SK-N-SH treated with all-trans-retinoic acid at 6 μM for 48 hours (cell line): ENCODE results near the gene SERPINA1.

ENCODE experiments used
- ARNTL ChIP-seq: fragments of 450-650 bp; formaldehyde crosslinking; IDR thresholded peaks from 2 replicates; pipeline ENCODE4 v1.5.0; 2020; ENCODE audit warnings: low read depth, mild to moderate bottlenecking, moderate library complexity, borderline replicate concordance
- GLIS3 ChIP-seq: fragments of 250-450 bp; sonication (Bioruptor Pico); IDR thresholded peaks from 2 replicates; pipeline ENCODE4 v1.5.0; 2020; ENCODE audit warnings: mild to moderate bottlenecking, moderate library complexity
- PPARA ChIP-seq: fragments of 250-450 bp; sonication (Bioruptor Pico); IDR thresholded peaks from 2 replicates; pipeline ENCODE4 v1.5.0; 2020; ENCODE audit warnings: mild to moderate bottlenecking, borderline replicate concordance
- SNAI2 ChIP-seq: fragments of 250-450 bp; sonication (Bioruptor Pico); IDR thresholded peaks from 2 replicates; pipeline ENCODE4 v1.5.0; 2020; ENCODE audit warnings: mild to moderate bottlenecking, moderate library complexity
- TCF4 ChIP-seq: fragments of 250-450 bp; sonication (Bioruptor Pico); IDR thresholded peaks from 2 replicates; pipeline ENCODE4 v1.8.0; 2021; ENCODE audit warnings: mild to moderate bottlenecking, moderate library complexity, borderline replicate concordance
- ZC3H10 ChIP-seq: fragments of 250-450 bp; sonication (Bioruptor Pico); IDR thresholded peaks from 2 replicates; pipeline ENCODE4 v1.5.1; 2021; ENCODE audit warnings: mild to moderate bottlenecking, moderate library complexity
- ZFP3 ChIP-seq: fragments of 250-450 bp; sonication (Bioruptor Pico); IDR thresholded peaks from 2 replicates; pipeline ENCODE4 v1.5.0; 2020; ENCODE audit warnings: mild to moderate bottlenecking, moderate library complexity
- ZNF565 ChIP-seq: fragments of 450-650 bp; formaldehyde crosslinking; conservative IDR thresholded peaks from 2 replicates; pipeline ENCODE4 v1.5.0; 2020; ENCODE audit warnings: low read depth, mild to moderate bottlenecking, moderate library complexity
- ZNF70 ChIP-seq: fragments of 450-650 bp; formaldehyde crosslinking; IDR thresholded peaks from 2 replicates; pipeline ENCODE4 v1.5.0; 2020; ENCODE audit warnings: mild to moderate bottlenecking, moderate library complexity
- ZNF8 ChIP-seq: fragments of 450-650 bp; formaldehyde crosslinking; IDR thresholded peaks from 2 replicates; pipeline ENCODE4 v1.5.0; 2020; ENCODE audit warnings: mild to moderate bottlenecking, moderate library complexity
- TF ChIP-seq, protein P1 (sequence below): fragments of 250-450 bp; sonication (Bioruptor Pico); IDR thresholded peaks from 2 replicates; pipeline ENCODE4 v1.5.1; 2020; ENCODE audit warnings: low read depth, mild to moderate bottlenecking, moderate library complexity
- TF ChIP-seq, protein P2 (sequence below): fragments of 250-450 bp; sonication (Bioruptor Pico); IDR thresholded peaks from 2 replicates; pipeline ENCODE4 v1.8.0; 2020; ENCODE audit warnings: mild to moderate bottlenecking, moderate library complexity, borderline replicate concordance

DNA sequence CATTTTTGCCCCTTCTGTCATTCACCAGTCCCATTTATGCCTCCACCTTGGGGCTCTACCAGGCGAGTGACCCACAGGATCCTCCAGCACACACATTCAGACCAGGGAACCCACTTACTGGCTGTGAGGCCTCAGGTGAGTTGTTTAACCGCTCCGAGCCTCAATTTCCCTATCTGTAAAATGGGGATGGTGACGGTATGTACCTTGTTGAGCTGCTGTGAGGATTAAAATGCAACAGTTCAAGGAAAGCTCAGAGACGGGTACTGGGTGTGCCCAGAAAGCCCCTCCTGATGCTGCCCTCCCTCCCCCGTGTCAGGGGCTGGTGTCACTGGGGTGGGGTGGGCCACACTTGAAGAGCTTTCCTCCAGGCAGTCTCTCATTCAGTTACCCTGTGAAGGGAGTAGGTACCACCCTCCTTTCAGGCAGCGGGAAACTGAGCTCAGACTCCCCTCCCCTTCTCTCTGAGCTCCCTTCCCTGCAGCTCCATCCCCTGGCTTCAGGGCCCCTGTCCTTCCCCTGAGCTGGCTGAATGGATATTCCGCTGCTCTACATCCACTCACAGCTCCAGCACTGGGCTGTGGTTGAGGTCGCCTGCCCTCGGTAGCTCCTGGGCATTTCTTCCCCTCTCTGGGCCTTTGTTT lies 1.4 kb upstream of the SERPINA1 start:
- no peak for TF ChIP-seq ZNF70 (CRISPR knock-in tag)
- TF ChIP-seq ARNTL (CRISPR knock-in tag), result no peak
- no peak for TF ChIP-seq SNAI2
- TF ChIP-seq ZC3H10, result no peak
- TF ChIP-seq, protein P1, sequence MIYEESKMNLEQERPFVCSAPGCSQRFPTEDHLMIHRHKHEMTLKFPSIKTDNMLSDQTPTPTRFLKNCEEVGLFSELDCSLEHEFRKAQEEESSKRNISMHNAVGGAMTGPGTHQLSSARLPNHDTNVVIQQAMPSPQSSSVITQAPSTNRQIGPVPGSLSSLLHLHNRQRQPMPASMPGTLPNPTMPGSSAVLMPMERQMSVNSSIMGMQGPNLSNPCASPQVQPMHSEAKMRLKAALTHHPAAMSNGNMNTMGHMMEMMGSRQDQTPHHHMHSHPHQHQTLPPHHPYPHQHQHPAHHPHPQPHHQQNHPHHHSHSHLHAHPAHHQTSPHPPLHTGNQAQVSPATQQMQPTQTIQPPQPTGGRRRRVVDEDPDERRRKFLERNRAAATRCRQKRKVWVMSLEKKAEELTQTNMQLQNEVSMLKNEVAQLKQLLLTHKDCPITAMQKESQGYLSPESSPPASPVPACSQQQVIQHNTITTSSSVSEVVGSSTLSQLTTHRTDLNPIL (CRISPR knock-in tag), result no peak
- TF ChIP-seq ZFP3, result no peak
- TF ChIP-seq ZNF8 (CRISPR knock-in tag), result no peak
- no peak for TF ChIP-seq PPARA (CRISPR knock-in tag)
- TF ChIP-seq, protein P2, sequence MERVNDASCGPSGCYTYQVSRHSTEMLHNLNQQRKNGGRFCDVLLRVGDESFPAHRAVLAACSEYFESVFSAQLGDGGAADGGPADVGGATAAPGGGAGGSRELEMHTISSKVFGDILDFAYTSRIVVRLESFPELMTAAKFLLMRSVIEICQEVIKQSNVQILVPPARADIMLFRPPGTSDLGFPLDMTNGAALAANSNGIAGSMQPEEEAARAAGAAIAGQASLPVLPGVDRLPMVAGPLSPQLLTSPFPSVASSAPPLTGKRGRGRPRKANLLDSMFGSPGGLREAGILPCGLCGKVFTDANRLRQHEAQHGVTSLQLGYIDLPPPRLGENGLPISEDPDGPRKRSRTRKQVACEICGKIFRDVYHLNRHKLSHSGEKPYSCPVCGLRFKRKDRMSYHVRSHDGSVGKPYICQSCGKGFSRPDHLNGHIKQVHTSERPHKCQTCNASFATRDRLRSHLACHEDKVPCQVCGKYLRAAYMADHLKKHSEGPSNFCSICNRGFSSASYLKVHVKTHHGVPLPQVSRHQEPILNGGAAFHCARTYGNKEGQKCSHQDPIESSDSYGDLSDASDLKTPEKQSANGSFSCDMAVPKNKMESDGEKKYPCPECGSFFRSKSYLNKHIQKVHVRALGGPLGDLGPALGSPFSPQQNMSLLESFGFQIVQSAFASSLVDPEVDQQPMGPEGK (CRISPR knock-in tag), result no peak
- TF ChIP-seq ZNF565 (CRISPR knock-in tag), result no peak
- TF ChIP-seq GLIS3 (CRISPR knock-in tag), result no peak
- no peak for TF ChIP-seq TCF4 (CRISPR knock-in tag)
